Ecto neural progenitor cell (in vitro differentiated cells): ENCODE measurements around the gene SF3B6.
"Not testable (repeated sequence)": the region's sequence is repeated elsewhere in the genome, so short reads cannot be mapped to it uniquely, and the experiment has no call there.

ENCODE experiments used
- DNase-seq: peaks from one replicate; pipeline ENCODE4 v3.0.0-alpha.2; 2018; ENCODE audit warnings: low spot score

The SF3B6 gene

GRCh38 chr2:24075915-24076848, at the start of gene SF3B6:
Gene SF3B6, minus strand, starts transcription at chr2:24076326. Its CDS starts 97 bp downstream, at chr2:24076229.
- peak; percentile 97 for DNase-seq

- peak; percentile 72 for DNase-seq
Observed at GRCh38 chr2:24123922-24124580, 47.9 kb upstream of the SF3B6 start.

GRCh38 chr2:24123195-24123921, 47.2 kb upstream of the SF3B6 start, which contains the start of the genes FAM228B and PFN4:
Gene FAM228B, plus strand, starts transcription at chr2:24123469. Its CDS starts 893 bp downstream, at chr2:24124362.
Gene PFN4, minus strand, starts transcription at chr2:24123334. Its CDS starts 799 bp downstream, at chr2:24122535.
- DNase-seq: peak; percentile 89

GRCh38 chr2:24122366-24123194, 46.5 kb upstream of the SF3B6 start:
- no peak for DNase-seq

- DNase-seq: no peak
Observed at GRCh38 chr2:24121469-24121868, 45.3 kb upstream of the SF3B6 start.

- no peak for DNase-seq
Observed at GRCh38 chr2:24121066-24121465, 44.9 kb upstream of the SF3B6 start.

GRCh38 chr2:24117902-24118301, 41.8 kb upstream of the SF3B6 start:
- DNase-seq: no peak

- no peak for DNase-seq
Observed at GRCh38 chr2:24115057-24115456, 38.9 kb upstream of the SF3B6 start.

GRCh38 chr2:24111407-24111901, 35.3 kb upstream of the SF3B6 start:
- DNase-seq: no peak

GRCh38 chr2:24110660-24111303, 34.7 kb upstream of the SF3B6 start:
- DNase-seq: no peak

- not testable (repeated sequence) for DNase-seq
Observed at GRCh38 chr2:24109431-24109830, 33.3 kb upstream of the SF3B6 start.

- no peak for DNase-seq
Observed at GRCh38 chr2:24107336-24107735, 31.2 kb upstream of the SF3B6 start.

- no peak for DNase-seq
Observed at GRCh38 chr2:24106786-24107185, 30.7 kb upstream of the SF3B6 start.

- no peak for DNase-seq
Observed at GRCh38 chr2:24105816-24106215, 29.7 kb upstream of the SF3B6 start.

- DNase-seq: no peak
Observed at GRCh38 chr2:24104906-24105305, 28.8 kb upstream of the SF3B6 start.

GRCh38 chr2:24104110-24104650, 28.1 kb upstream of the SF3B6 start:
- DNase-seq: no peak

- DNase-seq: no peak
Observed at GRCh38 chr2:24102677-24103076, 26.6 kb upstream of the SF3B6 start.

GRCh38 chr2:24101992-24102391, 25.9 kb upstream of the SF3B6 start:
- DNase-seq: no peak

- not testable (repeated sequence) for DNase-seq
Observed at GRCh38 chr2:24100732-24101131, 24.6 kb upstream of the SF3B6 start.

- DNase-seq: not testable (repeated sequence)
Observed at GRCh38 chr2:24095171-24095677, 19.1 kb upstream of the SF3B6 start.
